Choroid plexus epithelial cell (primary cell): ENCODE measurements around the gene CPEB2.

ENCODE experiments used
- DNase-seq: peaks from one replicate; pipeline ENCODE4 v3.0.0-alpha.2; 2010; ENCODE audit warnings: low read depth
- H3K4me3 ChIP-seq: 2 replicates; pipeline ENCODE4 v1.5.1; 2011; ENCODE audit warnings: low read depth, mild to moderate bottlenecking, control low read depth, low read length, moderate library complexity
- CTCF ChIP-seq: conservative IDR thresholded peaks from 2 replicates; pipeline ENCODE4 v1.5.1; 2011; ENCODE audit warnings: low read depth, mild to moderate bottlenecking, control low read depth, inconsistent platforms, low read length, moderate library complexity

The CPEB2 gene

DNA sequence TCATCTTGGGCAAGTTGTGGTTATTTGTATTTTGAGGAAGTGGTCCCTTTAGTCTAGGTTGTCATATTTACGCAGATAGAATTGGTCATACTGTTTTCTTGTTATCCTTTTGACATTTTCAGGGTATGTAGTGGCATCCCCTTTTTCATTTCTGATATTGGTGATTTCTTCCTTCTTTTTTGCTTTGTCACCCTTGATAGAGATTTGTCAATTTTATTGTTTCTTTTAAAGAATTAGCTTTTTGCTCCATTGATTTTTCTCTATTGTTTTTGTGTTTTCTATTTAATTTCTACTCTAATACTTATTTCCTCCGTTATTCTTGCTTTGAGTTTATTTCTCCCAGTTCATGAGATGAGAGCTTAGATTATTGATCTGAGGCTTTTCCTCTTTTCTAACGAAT is 87.7 kb downstream of the CPEB2 start:
- no peak for DNase-seq
- TF ChIP-seq CTCF = no peak
- H3K4me3 ChIP-seq = no peak overlapping the region

- H3K4me3 ChIP-seq = no peak overlapping the region
- TF ChIP-seq CTCF = no peak
- no peak for DNase-seq
These were observed 98.1 kb downstream of the CPEB2 start for GRCh38 chr4:15100380-15100779.

- DNase-seq = peak; percentile 44
- H3K4me3 ChIP-seq = no peak overlapping the region
- TF ChIP-seq CTCF = no peak
These were observed 98.9 kb downstream of the CPEB2 start for GRCh38 chr4:15100994-15101695.

DNA sequence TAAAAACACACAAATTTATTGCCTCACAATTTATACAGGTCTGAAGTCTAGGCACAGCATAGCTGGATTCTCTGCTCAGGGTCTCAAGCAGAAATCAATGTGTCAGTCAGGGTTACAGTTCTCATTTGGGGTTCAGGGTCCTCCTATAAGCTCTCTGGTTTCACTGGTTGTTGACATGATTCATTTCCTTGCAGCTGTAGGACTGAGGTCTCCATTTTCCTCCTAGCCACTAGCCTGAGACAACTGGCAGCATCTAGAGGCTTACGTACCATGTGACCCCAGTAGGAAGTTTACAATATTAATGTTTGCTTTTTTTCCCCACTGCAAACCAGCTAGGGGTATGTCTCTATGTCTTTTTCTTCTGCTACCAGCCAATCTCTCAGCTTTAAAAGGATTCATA is 102.5 kb downstream of the CPEB2 start:
- peak; percentile 55 for DNase-seq
- TF ChIP-seq CTCF = no peak

GRCh38 chr4:15106399-15106798 is 104.1 kb downstream of the CPEB2 start:
- TF ChIP-seq CTCF = no peak
- DNase-seq = peak; percentile 34

More for the DNA sequence above, 102.5 kb downstream of the CPEB2 start:
- no peak overlapping the region for H3K4me3 ChIP-seq

DNA sequence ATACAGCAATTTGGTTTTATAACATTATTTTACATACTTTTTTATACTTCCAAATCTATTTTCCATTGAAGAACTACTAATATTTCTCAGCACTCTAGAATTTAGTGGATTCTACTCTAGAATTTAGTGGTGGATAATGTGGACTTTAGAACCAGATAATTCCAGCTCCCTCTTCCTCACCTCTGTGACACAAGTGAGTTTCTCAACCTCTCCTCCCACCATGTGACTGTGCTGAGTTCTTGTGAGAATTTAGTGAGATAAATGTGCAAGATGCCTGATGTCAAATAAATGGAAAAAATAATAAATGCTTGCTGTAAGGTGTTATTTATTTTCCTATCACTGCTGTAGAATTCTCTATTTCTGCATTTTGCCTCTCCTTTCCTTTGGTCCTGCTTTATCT is 107.3 kb downstream of the CPEB2 start:
- no peak overlapping the region for H3K4me3 ChIP-seq
- no peak for DNase-seq
- no peak for TF ChIP-seq CTCF

More at GRCh38 chr4:15106399-15106798, 104.1 kb downstream of the CPEB2 start:
- no peak overlapping the region for H3K4me3 ChIP-seq

DNA sequence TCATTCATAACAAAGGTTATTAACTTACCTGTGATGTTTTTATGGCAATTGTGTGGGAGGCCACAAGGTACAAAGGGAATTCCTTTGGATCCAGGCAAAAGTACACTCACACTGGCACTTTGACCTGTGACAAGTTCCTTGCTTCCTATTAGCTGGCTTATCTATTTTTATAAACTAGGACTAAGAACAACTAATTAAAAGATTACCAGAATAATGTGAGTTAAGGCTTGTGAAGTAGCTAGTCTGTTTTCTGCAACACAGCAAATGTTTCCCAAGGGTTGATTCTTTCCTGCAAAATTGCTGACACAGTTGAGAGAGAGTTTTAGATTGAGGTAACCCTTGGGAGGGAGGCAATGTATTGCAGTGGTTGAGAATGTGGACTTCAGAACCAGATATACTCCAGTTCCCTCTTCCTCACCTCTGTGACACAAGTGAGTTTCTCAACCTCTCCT is 107.9 kb downstream of the CPEB2 start:
- no peak for DNase-seq
- H3K4me3 ChIP-seq = no peak overlapping the region
- no peak for TF ChIP-seq CTCF
